Nephron progenitor cell (in vitro differentiated cells): Measurements from ENCODE around the gene PKP1.

Source experiments
- DNase-seq: peaks from one replicate; pipeline ENCODE4 v3.0.0; 2021
- H3K27ac Mint-ChIP-seq: 2 replicates; pipeline ENCODE4 v1.8.0; 2021; ENCODE audit warnings: mild to moderate bottlenecking, moderate library complexity, mixed read lengths
- H3K27me3 Mint-ChIP-seq: 2 replicates; pipeline ENCODE4 v1.8.0; 2021; ENCODE audit warnings: mild to moderate bottlenecking, low read depth, mixed read lengths; ENCODE audit not compliant: poor library complexity
- H3K36me3 Mint-ChIP-seq: 2 replicates; pipeline ENCODE4 v1.8.0; 2021; ENCODE audit warnings: low read depth, mixed read lengths
- H3K4me1 Mint-ChIP-seq: 2 replicates; pipeline ENCODE4 v1.8.0; 2021; ENCODE audit warnings: mixed read lengths
- H3K4me3 Mint-ChIP-seq: 2 replicates; pipeline ENCODE4 v1.8.0; 2021; ENCODE audit warnings: mild to moderate bottlenecking, moderate library complexity, mixed read lengths
- H3K9me3 Mint-ChIP-seq: 2 replicates; pipeline ENCODE4 v1.8.0; 2021; ENCODE audit warnings: mild to moderate bottlenecking, moderate library complexity, mixed read lengths
- CTCF ChIP-seq: fragments of 200-600 bp; sonication (generic); IDR thresholded peaks from 2 replicates; pipeline ENCODE4 v1.5.0; 2021; ENCODE audit warnings: antibody characterized with exemption

Gene PKP1

GRCh38 chr1:201359031-201359872 lies 75.9 kb downstream of the PKP1 start:
- H3K4me3 Mint-ChIP-seq, result no peak overlapping the region
- H3K4me1 Mint-ChIP-seq, result peaks cover 19% of the 10 kb centered on the region
- H3K36me3 Mint-ChIP-seq, result no peaks in the 10 kb centered on the region
- peaks cover 6% of the 10 kb centered on the region for H3K27me3 Mint-ChIP-seq
- no peaks in the 10 kb centered on the region for H3K9me3 Mint-ChIP-seq
- TF ChIP-seq CTCF, result no peak
- no peak overlapping the region for H3K27ac Mint-ChIP-seq
- DNase-seq, result no peak

- Mint-ChIP-seq H3K4me1 (peaks cover 25% of the 10 kb centered on the region), H3K27ac (no peak overlapping the region), H3K9me3 (no peaks in the 10 kb centered on the region), H3K36me3 (no peaks in the 10 kb centered on the region), H3K27me3 (peaks cover 6% of the 10 kb centered on the region), H3K4me3 (no peak overlapping the region)
- TF ChIP-seq CTCF, result no peak
- DNase-seq, result no peak
Observed at GRCh38 chr1:201359873-201360210, 76.5 kb downstream of the PKP1 start.

- Mint-ChIP-seq H3K4me3 (no peak overlapping the region), H3K9me3 (no peaks in the 10 kb centered on the region), H3K27me3 (peaks cover 9% of the 10 kb centered on the region), H3K36me3 (no peaks in the 10 kb centered on the region), H3K27ac (no peak overlapping the region), H3K4me1 (peaks cover 26% of the 10 kb centered on the region)
- DNase-seq, result no peak
- no peak for TF ChIP-seq CTCF
Observed at GRCh38 chr1:201360486-201360885, 77.2 kb downstream of the PKP1 start.

- Mint-ChIP-seq H3K27ac (no peak overlapping the region), H3K9me3 (no peaks in the 10 kb centered on the region), H3K27me3 (peaks cover 10% of the 10 kb centered on the region), H3K4me1 (peaks cover 26% of the 10 kb centered on the region), H3K4me3 (no peak overlapping the region), H3K36me3 (no peaks in the 10 kb centered on the region)
- no peak for DNase-seq
- no peak for TF ChIP-seq CTCF
Observed at GRCh38 chr1:201360901-201361651, 77.8 kb downstream of the PKP1 start.

GRCh38 chr1:201361652-201362504 lies 78.6 kb downstream of the PKP1 start:
- peak; percentile 87 for TF ChIP-seq CTCF
- H3K9me3 Mint-ChIP-seq, result no peaks in the 10 kb centered on the region

More at GRCh38 chr1:201361652-201362504, 78.6 kb downstream of the PKP1 start:
- peak; percentile 73 for DNase-seq
- Mint-ChIP-seq H3K36me3 (no peaks in the 10 kb centered on the region), H3K4me1 (peaks cover 26% of the 10 kb centered on the region), H3K27ac (no peak overlapping the region), H3K27me3 (peaks cover 10% of the 10 kb centered on the region), H3K4me3 (no peak overlapping the region)
